BE2C (cell line): ENCODE data around the gene ADGRV1.

Experiments
- DNase-seq: peaks from one replicate; pipeline ENCODE4 v3.0.0-alpha.2; 2020
- H3K27me3 ChIP-seq: fragments of 250-450 bp; sonication (Bioruptor Pico); 2 replicates; pipeline ENCODE4 v1.5.1; 2020; ENCODE audit warnings: mild to moderate bottlenecking
- H3K36me3 ChIP-seq: fragments of 250-450 bp; sonication (Bioruptor Pico); 2 replicates; pipeline ENCODE4 v1.5.1; 2020; ENCODE audit warnings: mild to moderate bottlenecking
- H3K4me1 ChIP-seq: fragments of 250-450 bp; sonication (Bioruptor Pico); 2 replicates; pipeline ENCODE4 v1.5.1; 2020
- H3K4me3 ChIP-seq: 2 replicates; pipeline ENCODE4 v1.5.1; 2011; ENCODE audit warnings: low read depth, low read length
- H3K9me3 ChIP-seq: fragments of 250-450 bp; sonication (Bioruptor Pico); 2 replicates; pipeline ENCODE4 v1.5.1; 2020
- TF ChIP-seq, protein P1 (sequence below): IDR thresholded peaks from 2 replicates; pipeline ENCODE4 v1.5.1; 2012; ENCODE audit warnings: mild to moderate bottlenecking, low read depth, low read length

The ADGRV1 gene

DNA sequence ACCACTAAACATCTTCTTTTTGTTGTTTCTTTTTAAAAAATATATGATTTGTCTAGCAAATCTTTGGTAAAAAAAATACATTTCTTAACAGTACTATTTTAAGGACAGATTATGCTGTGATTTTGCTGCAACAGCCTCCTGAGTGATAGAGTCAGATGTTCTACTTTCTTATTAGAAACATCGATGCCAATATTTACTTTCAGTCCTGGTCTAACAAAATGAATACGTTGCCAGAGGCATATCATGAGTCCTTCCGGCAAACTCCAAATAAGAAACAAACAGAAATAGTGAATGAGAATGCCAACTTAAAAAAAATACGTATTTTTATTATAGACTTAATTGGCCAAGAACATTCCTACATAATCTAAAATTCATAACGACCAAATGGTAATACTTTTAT is 371.5 kb downstream of the ADGRV1 start:
- TF ChIP-seq, protein P1, sequence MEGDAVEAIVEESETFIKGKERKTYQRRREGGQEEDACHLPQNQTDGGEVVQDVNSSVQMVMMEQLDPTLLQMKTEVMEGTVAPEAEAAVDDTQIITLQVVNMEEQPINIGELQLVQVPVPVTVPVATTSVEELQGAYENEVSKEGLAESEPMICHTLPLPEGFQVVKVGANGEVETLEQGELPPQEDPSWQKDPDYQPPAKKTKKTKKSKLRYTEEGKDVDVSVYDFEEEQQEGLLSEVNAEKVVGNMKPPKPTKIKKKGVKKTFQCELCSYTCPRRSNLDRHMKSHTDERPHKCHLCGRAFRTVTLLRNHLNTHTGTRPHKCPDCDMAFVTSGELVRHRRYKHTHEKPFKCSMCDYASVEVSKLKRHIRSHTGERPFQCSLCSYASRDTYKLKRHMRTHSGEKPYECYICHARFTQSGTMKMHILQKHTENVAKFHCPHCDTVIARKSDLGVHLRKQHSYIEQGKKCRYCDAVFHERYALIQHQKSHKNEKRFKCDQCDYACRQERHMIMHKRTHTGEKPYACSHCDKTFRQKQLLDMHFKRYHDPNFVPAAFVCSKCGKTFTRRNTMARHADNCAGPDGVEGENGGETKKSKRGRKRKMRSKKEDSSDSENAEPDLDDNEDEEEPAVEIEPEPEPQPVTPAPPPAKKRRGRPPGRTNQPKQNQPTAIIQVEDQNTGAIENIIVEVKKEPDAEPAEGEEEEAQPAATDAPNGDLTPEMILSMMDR: no peak
- Histone ChIP-seq H3K4me3 (no peak overlapping the region), H3K36me3 (no peaks in the 10 kb centered on the region), H3K4me1 (peaks cover 4% of the 10 kb centered on the region; the same call in 1 of the 2 replicates), H3K9me3 (no peaks in the 10 kb centered on the region), H3K27me3 (no peaks in the 10 kb centered on the region)
- DNase-seq: no peak

DNA sequence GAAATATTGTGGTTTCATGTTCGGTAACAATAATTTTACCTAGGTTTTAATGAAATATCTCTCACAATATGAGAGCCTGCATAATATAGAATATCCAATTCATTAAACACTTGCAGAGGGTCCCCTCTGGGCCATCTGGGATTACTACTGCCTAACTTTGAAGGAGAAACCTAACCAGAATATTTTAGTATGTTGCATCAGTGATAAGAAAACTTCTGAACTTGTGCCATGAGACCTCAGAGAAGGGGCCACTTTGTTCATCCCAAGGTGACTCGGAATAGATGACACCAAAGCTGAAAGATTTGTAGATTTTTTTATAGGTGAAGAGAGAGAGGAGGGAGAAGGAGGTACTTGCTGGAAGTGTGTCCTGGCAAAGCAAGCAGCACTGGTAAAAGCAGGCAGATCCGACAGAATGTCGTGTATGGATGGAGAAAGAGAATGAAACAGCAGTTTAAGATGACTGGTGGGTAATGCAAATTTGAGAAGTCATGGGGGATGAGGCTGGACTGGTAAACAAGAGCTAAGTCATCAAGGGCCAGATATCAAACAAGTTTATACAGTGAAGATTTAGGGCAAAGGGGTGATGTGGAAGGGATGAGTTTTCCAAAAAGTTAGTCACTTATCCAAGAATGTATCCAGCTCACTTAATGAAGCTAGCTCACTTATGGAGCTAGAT is 372.3 kb downstream of the ADGRV1 start:
- no peak overlapping the region for H3K4me3 ChIP-seq
- H3K36me3 ChIP-seq: no peaks in the 10 kb centered on the region
- H3K4me1 ChIP-seq: peaks cover 4% of the 10 kb centered on the region; the same call in 1 of the 2 replicates
- H3K27me3 ChIP-seq: no peaks in the 10 kb centered on the region
- no peaks in the 10 kb centered on the region for H3K9me3 ChIP-seq
- TF ChIP-seq, protein P1: no peak
- DNase-seq: no peak

GRCh38 chr5:90932052-90932699 is 373.6 kb downstream of the ADGRV1 start:
- TF ChIP-seq, protein P1: peak; percentile 91
- peaks cover 4% of the 10 kb centered on the region; the same call in 1 of the 2 replicates for H3K4me1 ChIP-seq
- H3K4me3 ChIP-seq: no peak overlapping the region
- H3K9me3 ChIP-seq: no peaks in the 10 kb centered on the region
- H3K36me3 ChIP-seq: no peaks in the 10 kb centered on the region
- DNase-seq: peak; percentile 68
- no peaks in the 10 kb centered on the region for H3K27me3 ChIP-seq

- TF ChIP-seq, protein P1: no peak
- Histone ChIP-seq H3K36me3 (no peaks in the 10 kb centered on the region), H3K4me3 (no peak overlapping the region), H3K4me1 (peaks cover 4% of the 10 kb centered on the region; the same call in 1 of the 2 replicates), H3K9me3 (no peaks in the 10 kb centered on the region), H3K27me3 (no peaks in the 10 kb centered on the region)
- DNase-seq: no peak
These were observed 374.7 kb downstream of the ADGRV1 start for GRCh38 chr5:90933298-90933697.

- peaks cover 4% of the 10 kb centered on the region for H3K4me1 ChIP-seq
- no peaks in the 10 kb centered on the region for H3K27me3 ChIP-seq
- no peaks in the 10 kb centered on the region for H3K9me3 ChIP-seq
- no peak overlapping the region for H3K4me3 ChIP-seq
- H3K36me3 ChIP-seq: no peaks in the 10 kb centered on the region
- DNase-seq: no peak
- TF ChIP-seq, protein P1: no peak
These were observed 375.6 kb downstream of the ADGRV1 start for GRCh38 chr5:90934091-90934719.

- Histone ChIP-seq H3K9me3 (no peaks in the 10 kb centered on the region), H3K4me3 (no peak overlapping the region), H3K27me3 (no peaks in the 10 kb centered on the region), H3K36me3 (no peaks in the 10 kb centered on the region), H3K4me1 (peaks cover 4% of the 10 kb centered on the region)
- TF ChIP-seq, protein P1: no peak
- DNase-seq: no peak
These were observed 376.1 kb downstream of the ADGRV1 start for GRCh38 chr5:90934738-90935137.
